H9 (cell line): ENCODE measurements around the gene EPHA4. TPM values are rescaled to one million over a fixed set of nuclear protein-coding genes. Genes with fewer than 3 reads are reported as not detected.

Source experiments
- DNase-seq: peaks from one replicate; pipeline ENCODE4 v3.0.0-alpha.2; 2017
- H2AFZ ChIP-seq: one replicate; pipeline ENCODE4 v1.6.1; 2013; ENCODE audit warnings: mild to moderate bottlenecking, low read length, control low read depth, moderate library complexity
- H2AK5ac ChIP-seq: 2 replicates; pipeline ENCODE4 v1.6.1; 2013; ENCODE audit warnings: low read length, control low read depth, mixed read lengths; ENCODE audit not compliant: insufficient read length
- H2BK120ac ChIP-seq: one replicate; pipeline ENCODE4 v1.6.1; 2013; ENCODE audit warnings: low read depth, mild to moderate bottlenecking, low read length, control low read depth, inconsistent platforms; ENCODE audit not compliant: poor library complexity, severe bottlenecking
- H2BK12ac ChIP-seq: 2 replicates; pipeline ENCODE4 v1.6.1; 2013; ENCODE audit warnings: low read length, control low read depth, mixed read lengths, low read depth; ENCODE audit not compliant: insufficient read length
- H2BK15ac ChIP-seq: 2 replicates; pipeline ENCODE4 v1.6.1; 2013; ENCODE audit warnings: low read depth, low read length, control low read depth
- H2BK20ac ChIP-seq: one replicate; pipeline ENCODE4 v1.6.1; 2013; ENCODE audit warnings: low read depth, mild to moderate bottlenecking, low read length, control low read depth, inconsistent platforms; ENCODE audit not compliant: poor library complexity, severe bottlenecking
- H2BK5ac ChIP-seq: 2 replicates; pipeline ENCODE4 v1.6.1; 2013; ENCODE audit warnings: low read length, control low read depth, mixed read lengths; ENCODE audit not compliant: insufficient read length
- H3K14ac ChIP-seq: 2 replicates; pipeline ENCODE4 v1.6.1; 2013; ENCODE audit warnings: low read length, control low read depth; ENCODE audit not compliant: insufficient read depth
- H3K18ac ChIP-seq: 2 replicates; pipeline ENCODE4 v1.6.1; 2013; ENCODE audit warnings: low read depth, mild to moderate bottlenecking, mixed read lengths, low read length, control low read depth; ENCODE audit not compliant: insufficient read length
- H3K23ac ChIP-seq: 2 replicates; pipeline ENCODE4 v1.6.1; 2013; ENCODE audit warnings: low read length, control low read depth, mixed read lengths, low read depth; ENCODE audit not compliant: insufficient read length
- H3K23me2 ChIP-seq: 2 replicates; pipeline ENCODE4 v1.6.1; 2013; ENCODE audit warnings: low read depth, mild to moderate bottlenecking, mixed read lengths, low read length, control low read depth; ENCODE audit not compliant: insufficient read length, poor library complexity, severe bottlenecking
- H3K27ac ChIP-seq: 2 replicates; pipeline ENCODE4 v1.5.1; 2013; ENCODE audit warnings: low read length, control low read depth, mixed read lengths, low read depth; ENCODE audit not compliant: insufficient read length
- H3K27me3 ChIP-seq: 2 replicates; pipeline ENCODE4 v1.6.1; 2013; ENCODE audit warnings: low read length, control low read depth, inconsistent platforms; ENCODE audit not compliant: insufficient read depth
- H3K4ac ChIP-seq: 2 replicates; pipeline ENCODE4 v1.6.1; 2013; ENCODE audit warnings: low read depth, mild to moderate bottlenecking, control low read depth, inconsistent platforms, low read length, moderate library complexity
- H3K4me1 ChIP-seq: 2 replicates; pipeline ENCODE4 v1.6.1; 2013; ENCODE audit warnings: low read length, control low read depth, inconsistent platforms; ENCODE audit not compliant: insufficient read depth
- H3K4me2 ChIP-seq: 2 replicates; pipeline ENCODE4 v1.6.1; 2013; ENCODE audit warnings: low read length, control low read depth, mixed read lengths; ENCODE audit not compliant: insufficient read length, insufficient read depth
- H3K56ac ChIP-seq: 2 replicates; pipeline ENCODE4 v1.6.1; 2013; ENCODE audit warnings: low read depth, mild to moderate bottlenecking, mixed read lengths, low read length, control low read depth; ENCODE audit not compliant: insufficient read length
- H3K79me1 ChIP-seq: 2 replicates; pipeline ENCODE4 v1.6.1; 2013; ENCODE audit warnings: low read depth, mild to moderate bottlenecking, moderate library complexity, low read length, control low read depth, inconsistent platforms; ENCODE audit not compliant: insufficient read depth, poor library complexity, severe bottlenecking
- H3K79me2 ChIP-seq: 2 replicates; pipeline ENCODE4 v1.6.1; 2013; ENCODE audit warnings: low read length, control low read depth, inconsistent platforms; ENCODE audit not compliant: insufficient read depth
- H3K9ac ChIP-seq: 2 replicates; pipeline ENCODE4 v1.6.1; 2013; ENCODE audit warnings: low read length, control low read depth, mixed read lengths; ENCODE audit not compliant: insufficient read length; ENCODE audit errors: extremely low read depth
- H3K9me3 ChIP-seq: one replicate; pipeline ENCODE4 v1.6.1; 2013; ENCODE audit warnings: low read depth, low read length, inconsistent platforms; ENCODE audit not compliant: control insufficient read depth
- H3T11ph ChIP-seq: one replicate; pipeline ENCODE4 v1.6.1; 2013; ENCODE audit warnings: mild to moderate bottlenecking, low read length, control low read depth, inconsistent platforms
- H4K20me1 ChIP-seq: one replicate; pipeline ENCODE4 v1.6.1; 2013; ENCODE audit not compliant: control insufficient read depth, insufficient read length, insufficient read depth
- H4K5ac ChIP-seq: 2 replicates; pipeline ENCODE4 v1.6.1; 2013; ENCODE audit warnings: low read depth, mild to moderate bottlenecking, mixed read lengths, low read length, control low read depth; ENCODE audit not compliant: insufficient read length
- H4K8ac ChIP-seq: replicated peaks from 2 replicates; pipeline ENCODE4 v1.6.1; 2013; ENCODE audit warnings: low read length, control low read depth, mixed read lengths, low read depth; ENCODE audit not compliant: insufficient read length
- H4K91ac ChIP-seq: 2 replicates; pipeline ENCODE4 v1.6.1; 2013; ENCODE audit warnings: low read depth, mild to moderate bottlenecking, moderate library complexity, mixed read lengths, low read length, control low read depth; ENCODE audit not compliant: insufficient read length
- H3K27ac Mint-ChIP-seq, 3 experiments: 2 replicates in 2 of 3; 3 replicates in 1 of 3; pipeline ENCODE4 v1.8.0; 2020 to 2021; ENCODE audit warnings: mixed read lengths in 3 of 3, mild to moderate bottlenecking in 1 of 3, moderate library complexity in 1 of 3
- H3K27me3 Mint-ChIP-seq: 2 replicates; pipeline ENCODE4 v1.8.0; 2021; ENCODE audit warnings: low read depth, mild to moderate bottlenecking, moderate library complexity, mixed read lengths
- H3K36me3 Mint-ChIP-seq, 3 experiments: 2 replicates in 2 of 3; 3 replicates in 1 of 3; pipeline ENCODE4 v1.8.0; 2020 to 2021; ENCODE audit warnings: low read depth in 3 of 3, mixed read lengths in 3 of 3; ENCODE audit not compliant: insufficient read depth in 1 of 3
- H3K4me1 Mint-ChIP-seq, 2 experiments: 2 replicates each; pipeline ENCODE4 v1.8.0; 2020; ENCODE audit warnings: mixed read lengths in 2 of 2
- H3K4me3 Mint-ChIP-seq, 2 experiments: 2 replicates in 1 of 2; 3 replicates in 1 of 2; pipeline ENCODE4 v1.8.0; 2020 to 2021; ENCODE audit warnings: mild to moderate bottlenecking in 2 of 2, mixed read lengths in 2 of 2, moderate library complexity in 1 of 2
- H3K9me3 Mint-ChIP-seq, 2 experiments: 2 replicates in 1 of 2; 3 replicates in 1 of 2; pipeline ENCODE4 v1.8.0; 2020; ENCODE audit warnings: mild to moderate bottlenecking in 2 of 2, mixed read lengths in 2 of 2, moderate library complexity in 1 of 2
- WGBS: extraction: QIAGEN DNeasy Blood & Tissue Kit; methylation state at CpG from one replicate; pipeline ENCODE4 v1.1.7; 2013; ENCODE audit warnings: missing lambda C conversion rate, low lambda C conversion rate, mixed read lengths; ENCODE audit not compliant: insufficient read length; ENCODE audit errors: extremely low coverage; 5-methylcytosine and 5-hydroxymethylcytosine counted together
- total RNA-seq: library from RNA; stranded (reverse); gene quantifications from 2 replicates; pipeline ENCODE4 v1.2.1, GENCODE V29; 2021
- TF ChIP-seq, protein P1 (sequence below): fragments of 200-600 bp; sonication (generic); conservative IDR thresholded peaks from 3 replicates; pipeline ENCODE4 v1.8.0; 2021; ENCODE audit warnings: antibody characterized with exemption, mild to moderate bottlenecking

EPHA4 gene
- total RNA-seq, 1 experiment from 2014 or later: 25.1 TPM

DNA sequence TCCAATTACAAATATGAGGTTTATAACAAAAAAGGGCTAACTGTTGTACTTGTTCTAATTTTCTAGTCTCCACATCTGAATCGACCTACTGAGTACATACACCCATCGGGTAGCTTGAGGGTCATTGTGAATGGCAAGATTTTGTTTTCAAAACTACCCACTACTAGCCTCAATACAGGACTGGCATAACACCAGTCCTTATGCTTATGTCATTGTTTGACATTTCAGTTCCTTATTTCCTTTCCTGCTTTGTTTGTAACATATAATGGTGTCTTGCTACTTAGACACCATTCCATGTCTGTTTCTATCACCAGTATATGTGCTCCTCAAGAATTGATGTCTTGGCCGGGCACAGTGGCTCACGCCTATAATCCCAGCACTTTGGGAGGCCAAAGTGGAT is 86.0 kb downstream of the EPHA4 start:
- Histone ChIP-seq H3K18ac (no peak overlapping the region), H3T11ph (no peak overlapping the region), H2BK5ac (no peak overlapping the region), H3K56ac (no peak overlapping the region), H3K23me2 (no peaks in the 10 kb centered on the region), H2BK120ac (no peak overlapping the region), H2AFZ (no peak overlapping the region), H3K79me2 (no peaks in the 10 kb centered on the region), H3K79me1 (no peaks in the 10 kb centered on the region), H2BK15ac (no peak overlapping the region), H2BK12ac (no peak overlapping the region), H2BK20ac (no peak overlapping the region), H3K9ac (no peak overlapping the region), H3K27ac (no peak overlapping the region), H3K14ac (no peak overlapping the region), H2AK5ac (no peak overlapping the region), H4K5ac (no peak overlapping the region), H3K27me3 (no peaks in the 10 kb centered on the region), H3K4me1 (no peaks in the 10 kb centered on the region), H3K4me2 (no peak overlapping the region), H3K4ac (no peak overlapping the region), H4K91ac (no peak overlapping the region), H3K9me3 (no peaks in the 10 kb centered on the region), H3K23ac (no peak overlapping the region), H4K8ac (no peak overlapping the region), H4K20me1 (no peaks in the 10 kb centered on the region)
- Mint-ChIP-seq H3K4me3 (no peak overlapping the region), H3K36me3 (peaks cover 0 to 14% (median 0%) of the 10 kb centered on the region in 3 experiments; a peak in 2 of 7 replicates), H3K27ac (no peak overlapping the region), H3K4me1 (0 out of 4 replicates have a peak, but pooled peaks cover 0 to 3% of the 10 kb centered on the region in 2 experiments), H3K9me3 (no peaks in the 10 kb centered on the region), H3K27me3 (no peaks in the 10 kb centered on the region)
- TF ChIP-seq, protein P1, sequence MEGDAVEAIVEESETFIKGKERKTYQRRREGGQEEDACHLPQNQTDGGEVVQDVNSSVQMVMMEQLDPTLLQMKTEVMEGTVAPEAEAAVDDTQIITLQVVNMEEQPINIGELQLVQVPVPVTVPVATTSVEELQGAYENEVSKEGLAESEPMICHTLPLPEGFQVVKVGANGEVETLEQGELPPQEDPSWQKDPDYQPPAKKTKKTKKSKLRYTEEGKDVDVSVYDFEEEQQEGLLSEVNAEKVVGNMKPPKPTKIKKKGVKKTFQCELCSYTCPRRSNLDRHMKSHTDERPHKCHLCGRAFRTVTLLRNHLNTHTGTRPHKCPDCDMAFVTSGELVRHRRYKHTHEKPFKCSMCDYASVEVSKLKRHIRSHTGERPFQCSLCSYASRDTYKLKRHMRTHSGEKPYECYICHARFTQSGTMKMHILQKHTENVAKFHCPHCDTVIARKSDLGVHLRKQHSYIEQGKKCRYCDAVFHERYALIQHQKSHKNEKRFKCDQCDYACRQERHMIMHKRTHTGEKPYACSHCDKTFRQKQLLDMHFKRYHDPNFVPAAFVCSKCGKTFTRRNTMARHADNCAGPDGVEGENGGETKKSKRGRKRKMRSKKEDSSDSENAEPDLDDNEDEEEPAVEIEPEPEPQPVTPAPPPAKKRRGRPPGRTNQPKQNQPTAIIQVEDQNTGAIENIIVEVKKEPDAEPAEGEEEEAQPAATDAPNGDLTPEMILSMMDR: no peak
- no peak for DNase-seq
- WGBS: no CpG with 5 or more reads among the region's 4 CpGs
